H9 (cell line): Measurements from ENCODE around the gene ARID1B. TPM values are rescaled to one million over a fixed set of nuclear protein-coding genes. Genes with fewer than 3 reads are reported as not detected.

ENCODE experiments used
- DNase-seq: peaks from one replicate; pipeline ENCODE4 v3.0.0-alpha.2; 2017
- H2AFZ ChIP-seq: one replicate; pipeline ENCODE4 v1.6.1; 2013; ENCODE audit warnings: mild to moderate bottlenecking, low read length, control low read depth, moderate library complexity
- H2AK5ac ChIP-seq: 2 replicates; pipeline ENCODE4 v1.6.1; 2013; ENCODE audit warnings: low read length, control low read depth, mixed read lengths; ENCODE audit not compliant: insufficient read length
- H2BK120ac ChIP-seq: one replicate; pipeline ENCODE4 v1.6.1; 2013; ENCODE audit warnings: low read depth, mild to moderate bottlenecking, low read length, control low read depth, inconsistent platforms; ENCODE audit not compliant: poor library complexity, severe bottlenecking
- H2BK12ac ChIP-seq: 2 replicates; pipeline ENCODE4 v1.6.1; 2013; ENCODE audit warnings: low read length, control low read depth, mixed read lengths, low read depth; ENCODE audit not compliant: insufficient read length
- H2BK15ac ChIP-seq: 2 replicates; pipeline ENCODE4 v1.6.1; 2013; ENCODE audit warnings: low read depth, low read length, control low read depth
- H2BK20ac ChIP-seq: one replicate; pipeline ENCODE4 v1.6.1; 2013; ENCODE audit warnings: low read depth, mild to moderate bottlenecking, low read length, control low read depth, inconsistent platforms; ENCODE audit not compliant: poor library complexity, severe bottlenecking
- H2BK5ac ChIP-seq: 2 replicates; pipeline ENCODE4 v1.6.1; 2013; ENCODE audit warnings: low read length, control low read depth, mixed read lengths; ENCODE audit not compliant: insufficient read length
- H3K14ac ChIP-seq: 2 replicates; pipeline ENCODE4 v1.6.1; 2013; ENCODE audit warnings: low read length, control low read depth; ENCODE audit not compliant: insufficient read depth
- H3K18ac ChIP-seq: 2 replicates; pipeline ENCODE4 v1.6.1; 2013; ENCODE audit warnings: low read depth, mild to moderate bottlenecking, mixed read lengths, low read length, control low read depth; ENCODE audit not compliant: insufficient read length
- H3K23ac ChIP-seq: 2 replicates; pipeline ENCODE4 v1.6.1; 2013; ENCODE audit warnings: low read length, control low read depth, mixed read lengths, low read depth; ENCODE audit not compliant: insufficient read length
- H3K23me2 ChIP-seq: 2 replicates; pipeline ENCODE4 v1.6.1; 2013; ENCODE audit warnings: low read depth, mild to moderate bottlenecking, mixed read lengths, low read length, control low read depth; ENCODE audit not compliant: insufficient read length, poor library complexity, severe bottlenecking
- H3K27ac ChIP-seq: 2 replicates; pipeline ENCODE4 v1.5.1; 2013; ENCODE audit warnings: low read length, control low read depth, mixed read lengths, low read depth; ENCODE audit not compliant: insufficient read length
- H3K27me3 ChIP-seq: 2 replicates; pipeline ENCODE4 v1.6.1; 2013; ENCODE audit warnings: low read length, control low read depth, inconsistent platforms; ENCODE audit not compliant: insufficient read depth
- H3K4ac ChIP-seq: 2 replicates; pipeline ENCODE4 v1.6.1; 2013; ENCODE audit warnings: low read depth, mild to moderate bottlenecking, control low read depth, inconsistent platforms, low read length, moderate library complexity
- H3K4me1 ChIP-seq: 2 replicates; pipeline ENCODE4 v1.6.1; 2013; ENCODE audit warnings: low read length, control low read depth, inconsistent platforms; ENCODE audit not compliant: insufficient read depth
- H3K4me2 ChIP-seq: 2 replicates; pipeline ENCODE4 v1.6.1; 2013; ENCODE audit warnings: low read length, control low read depth, mixed read lengths; ENCODE audit not compliant: insufficient read length, insufficient read depth
- H3K56ac ChIP-seq: 2 replicates; pipeline ENCODE4 v1.6.1; 2013; ENCODE audit warnings: low read depth, mild to moderate bottlenecking, mixed read lengths, low read length, control low read depth; ENCODE audit not compliant: insufficient read length
- H3K79me1 ChIP-seq: 2 replicates; pipeline ENCODE4 v1.6.1; 2013; ENCODE audit warnings: low read depth, mild to moderate bottlenecking, moderate library complexity, low read length, control low read depth, inconsistent platforms; ENCODE audit not compliant: insufficient read depth, poor library complexity, severe bottlenecking
- H3K79me2 ChIP-seq: 2 replicates; pipeline ENCODE4 v1.6.1; 2013; ENCODE audit warnings: low read length, control low read depth, inconsistent platforms; ENCODE audit not compliant: insufficient read depth
- H3K9ac ChIP-seq: 2 replicates; pipeline ENCODE4 v1.6.1; 2013; ENCODE audit warnings: low read length, control low read depth, mixed read lengths; ENCODE audit not compliant: insufficient read length; ENCODE audit errors: extremely low read depth
- H3K9me3 ChIP-seq: one replicate; pipeline ENCODE4 v1.6.1; 2013; ENCODE audit warnings: low read depth, low read length, inconsistent platforms; ENCODE audit not compliant: control insufficient read depth
- H3T11ph ChIP-seq: one replicate; pipeline ENCODE4 v1.6.1; 2013; ENCODE audit warnings: mild to moderate bottlenecking, low read length, control low read depth, inconsistent platforms
- H4K20me1 ChIP-seq: one replicate; pipeline ENCODE4 v1.6.1; 2013; ENCODE audit not compliant: control insufficient read depth, insufficient read length, insufficient read depth
- H4K5ac ChIP-seq: 2 replicates; pipeline ENCODE4 v1.6.1; 2013; ENCODE audit warnings: low read depth, mild to moderate bottlenecking, mixed read lengths, low read length, control low read depth; ENCODE audit not compliant: insufficient read length
- H4K8ac ChIP-seq: replicated peaks from 2 replicates; pipeline ENCODE4 v1.6.1; 2013; ENCODE audit warnings: low read length, control low read depth, mixed read lengths, low read depth; ENCODE audit not compliant: insufficient read length
- H4K91ac ChIP-seq: 2 replicates; pipeline ENCODE4 v1.6.1; 2013; ENCODE audit warnings: low read depth, mild to moderate bottlenecking, moderate library complexity, mixed read lengths, low read length, control low read depth; ENCODE audit not compliant: insufficient read length
- H3K27ac Mint-ChIP-seq, 3 experiments: 2 replicates in 2 of 3; 3 replicates in 1 of 3; pipeline ENCODE4 v1.8.0; 2020 to 2021; ENCODE audit warnings: mixed read lengths in 3 of 3, mild to moderate bottlenecking in 1 of 3, moderate library complexity in 1 of 3
- H3K27me3 Mint-ChIP-seq: 2 replicates; pipeline ENCODE4 v1.8.0; 2021; ENCODE audit warnings: low read depth, mild to moderate bottlenecking, moderate library complexity, mixed read lengths
- H3K36me3 Mint-ChIP-seq, 3 experiments: 2 replicates in 2 of 3; 3 replicates in 1 of 3; pipeline ENCODE4 v1.8.0; 2020 to 2021; ENCODE audit warnings: low read depth in 3 of 3, mixed read lengths in 3 of 3; ENCODE audit not compliant: insufficient read depth in 1 of 3
- H3K4me1 Mint-ChIP-seq, 2 experiments: 2 replicates each; pipeline ENCODE4 v1.8.0; 2020; ENCODE audit warnings: mixed read lengths in 2 of 2
- H3K4me3 Mint-ChIP-seq, 2 experiments: 2 replicates in 1 of 2; 3 replicates in 1 of 2; pipeline ENCODE4 v1.8.0; 2020 to 2021; ENCODE audit warnings: mild to moderate bottlenecking in 2 of 2, mixed read lengths in 2 of 2, moderate library complexity in 1 of 2
- H3K9me3 Mint-ChIP-seq, 2 experiments: 2 replicates in 1 of 2; 3 replicates in 1 of 2; pipeline ENCODE4 v1.8.0; 2020; ENCODE audit warnings: mild to moderate bottlenecking in 2 of 2, mixed read lengths in 2 of 2, moderate library complexity in 1 of 2
- WGBS: extraction: QIAGEN DNeasy Blood & Tissue Kit; methylation state at CpG from one replicate; pipeline ENCODE4 v1.1.7; 2013; ENCODE audit warnings: missing lambda C conversion rate, low lambda C conversion rate, mixed read lengths; ENCODE audit not compliant: insufficient read length; ENCODE audit errors: extremely low coverage; 5-methylcytosine and 5-hydroxymethylcytosine counted together
- total RNA-seq: library from RNA; stranded (reverse); gene quantifications from 2 replicates; pipeline ENCODE4 v1.2.1, GENCODE V29; 2021
- TF ChIP-seq, protein P1 (sequence below): fragments of 200-600 bp; sonication (generic); conservative IDR thresholded peaks from 3 replicates; pipeline ENCODE4 v1.8.0; 2021; ENCODE audit warnings: antibody characterized with exemption, mild to moderate bottlenecking

Gene ARID1B
- total RNA-seq, 1 experiment from 2014 or later, result 88.2 TPM

DNA sequence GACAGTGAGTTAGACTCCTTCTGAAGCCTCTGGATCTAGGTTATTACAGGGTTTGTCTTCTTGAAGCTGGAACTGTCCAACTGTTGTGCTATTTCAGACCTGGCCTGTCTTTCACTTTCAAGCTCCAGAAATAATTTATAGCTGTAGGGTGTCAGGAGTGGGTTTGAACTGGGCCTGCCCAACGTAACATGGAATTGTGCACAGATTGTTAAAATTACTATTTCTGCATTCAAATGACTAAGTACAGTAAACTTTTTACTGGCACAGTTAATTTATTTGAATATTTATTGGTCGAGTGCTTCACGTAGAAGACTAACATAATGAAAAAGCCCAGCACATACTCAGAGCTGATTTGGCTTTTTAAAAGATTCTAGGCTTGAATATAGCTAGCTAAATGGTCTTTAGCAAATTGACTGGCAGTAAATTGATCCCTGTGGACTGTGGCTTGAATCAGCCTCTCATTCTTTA, 74.3 kb downstream of the ARID1B start:
- H3T11ph ChIP-seq, result no peak overlapping the region
- DNase-seq, result no peak
- no peak overlapping the region for H3K18ac ChIP-seq
- H3K79me2 ChIP-seq, result peaks cover 34% of the 10 kb centered on the region; the same call in 1 of the 2 replicates
- no peaks in the 10 kb centered on the region for H3K27me3 ChIP-seq
- H3K23ac ChIP-seq, result no peak overlapping the region
- Mint-ChIP-seq H3K27me3 (no peaks in the 10 kb centered on the region), H3K9me3 (no peaks in the 10 kb centered on the region), H3K4me1 (peaks cover 92 to 93% of the 10 kb centered on the region in 2 experiments), H3K27ac (peak overlapping the region in 2 of 3 experiments; percentile 74 to 99; a peak in 1 of 7 replicates), H3K36me3 (no peaks in the 10 kb centered on the region), H3K4me3 (no peak overlapping the region)
- H3K14ac ChIP-seq, result no peak overlapping the region
- H4K91ac ChIP-seq, result no peak overlapping the region
- H2AFZ ChIP-seq, result no peak overlapping the region
- no peak overlapping the region for H4K5ac ChIP-seq
- H3K9ac ChIP-seq, result no peak overlapping the region
- H3K79me1 ChIP-seq, result peaks cover 3% of the 10 kb centered on the region
- H3K27ac ChIP-seq, result no peak overlapping the region
- H2AK5ac ChIP-seq, result no peak overlapping the region
- H2BK5ac ChIP-seq, result no peak overlapping the region
- no peaks in the 10 kb centered on the region for H3K23me2 ChIP-seq
- no CpG with 5 or more reads among the region's 3 CpGs for WGBS
- H2BK15ac ChIP-seq, result no peak overlapping the region
- TF ChIP-seq, protein P1, sequence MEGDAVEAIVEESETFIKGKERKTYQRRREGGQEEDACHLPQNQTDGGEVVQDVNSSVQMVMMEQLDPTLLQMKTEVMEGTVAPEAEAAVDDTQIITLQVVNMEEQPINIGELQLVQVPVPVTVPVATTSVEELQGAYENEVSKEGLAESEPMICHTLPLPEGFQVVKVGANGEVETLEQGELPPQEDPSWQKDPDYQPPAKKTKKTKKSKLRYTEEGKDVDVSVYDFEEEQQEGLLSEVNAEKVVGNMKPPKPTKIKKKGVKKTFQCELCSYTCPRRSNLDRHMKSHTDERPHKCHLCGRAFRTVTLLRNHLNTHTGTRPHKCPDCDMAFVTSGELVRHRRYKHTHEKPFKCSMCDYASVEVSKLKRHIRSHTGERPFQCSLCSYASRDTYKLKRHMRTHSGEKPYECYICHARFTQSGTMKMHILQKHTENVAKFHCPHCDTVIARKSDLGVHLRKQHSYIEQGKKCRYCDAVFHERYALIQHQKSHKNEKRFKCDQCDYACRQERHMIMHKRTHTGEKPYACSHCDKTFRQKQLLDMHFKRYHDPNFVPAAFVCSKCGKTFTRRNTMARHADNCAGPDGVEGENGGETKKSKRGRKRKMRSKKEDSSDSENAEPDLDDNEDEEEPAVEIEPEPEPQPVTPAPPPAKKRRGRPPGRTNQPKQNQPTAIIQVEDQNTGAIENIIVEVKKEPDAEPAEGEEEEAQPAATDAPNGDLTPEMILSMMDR, result no peak
- no peak overlapping the region for H3K56ac ChIP-seq
- no peak overlapping the region for H2BK20ac ChIP-seq
- peaks cover 12% of the 10 kb centered on the region for H3K4me1 ChIP-seq
- H2BK12ac ChIP-seq, result no peak overlapping the region
- no peak overlapping the region for H3K4ac ChIP-seq
- no peak overlapping the region for H2BK120ac ChIP-seq
- no peak overlapping the region for H3K4me2 ChIP-seq
- no peaks in the 10 kb centered on the region for H4K20me1 ChIP-seq
- H3K9me3 ChIP-seq, result no peaks in the 10 kb centered on the region
- no peak overlapping the region for H4K8ac ChIP-seq
